GM12864 (cell line): ENCODE data around the gene ZNF500.
"Not testable (repeated sequence)": the region's sequence is repeated elsewhere in the genome, so short reads cannot be mapped to it uniquely, and the experiment has no call there.

Experiments
- DNase-seq: peaks from one replicate; pipeline ENCODE4 v3.0.0-alpha.2; 2011; ENCODE audit warnings: low read depth
- H3K4me3 ChIP-seq: 2 replicates; pipeline ENCODE4 v1.5.1; 2011; ENCODE audit warnings: mild to moderate bottlenecking, low read depth, low read length, control low read depth
- TF ChIP-seq, protein P1 (sequence below): IDR thresholded peaks from 2 replicates; pipeline ENCODE4 v1.5.1; 2011; ENCODE audit warnings: low read depth, mild to moderate bottlenecking, moderate library complexity, low read length, control low read depth, inconsistent platforms; ENCODE audit errors: missing control alignments

ZNF500 gene

DNA sequence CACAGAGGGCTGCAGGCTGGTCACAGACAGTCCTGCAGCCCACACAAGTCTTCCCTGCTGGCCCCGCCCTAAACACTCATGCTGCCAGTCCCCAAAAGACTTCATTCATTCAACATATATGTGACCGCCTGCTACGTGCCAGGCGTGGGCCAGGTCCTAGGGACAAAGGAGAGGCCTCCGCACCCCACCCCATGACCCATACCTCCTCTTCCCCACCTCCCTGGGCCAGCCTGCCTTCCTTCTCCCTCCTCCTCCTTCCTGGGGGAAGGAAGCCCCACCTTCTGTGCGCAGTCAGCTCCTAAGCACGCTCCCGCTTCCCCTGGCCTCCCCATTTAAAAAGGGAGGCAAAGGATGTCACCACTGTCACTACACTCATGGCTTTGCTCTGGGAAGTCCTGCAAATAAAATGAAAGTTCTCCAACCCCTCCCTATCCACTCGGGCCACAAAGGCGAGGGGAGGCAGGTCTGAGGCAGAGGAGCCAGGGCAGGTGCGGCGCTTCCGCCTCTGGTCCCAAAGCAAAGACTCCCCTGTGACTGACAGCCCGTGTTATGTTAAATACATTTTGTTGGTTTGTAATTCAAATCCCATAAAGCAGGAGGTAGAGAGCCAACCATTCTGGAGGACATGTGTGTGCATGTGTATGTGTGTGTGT is 23.6 kb downstream of the ZNF500 start:
- peak overlapping the region; percentile 44 for H3K4me3 ChIP-seq
- DNase-seq = no peak
- TF ChIP-seq, protein P1, sequence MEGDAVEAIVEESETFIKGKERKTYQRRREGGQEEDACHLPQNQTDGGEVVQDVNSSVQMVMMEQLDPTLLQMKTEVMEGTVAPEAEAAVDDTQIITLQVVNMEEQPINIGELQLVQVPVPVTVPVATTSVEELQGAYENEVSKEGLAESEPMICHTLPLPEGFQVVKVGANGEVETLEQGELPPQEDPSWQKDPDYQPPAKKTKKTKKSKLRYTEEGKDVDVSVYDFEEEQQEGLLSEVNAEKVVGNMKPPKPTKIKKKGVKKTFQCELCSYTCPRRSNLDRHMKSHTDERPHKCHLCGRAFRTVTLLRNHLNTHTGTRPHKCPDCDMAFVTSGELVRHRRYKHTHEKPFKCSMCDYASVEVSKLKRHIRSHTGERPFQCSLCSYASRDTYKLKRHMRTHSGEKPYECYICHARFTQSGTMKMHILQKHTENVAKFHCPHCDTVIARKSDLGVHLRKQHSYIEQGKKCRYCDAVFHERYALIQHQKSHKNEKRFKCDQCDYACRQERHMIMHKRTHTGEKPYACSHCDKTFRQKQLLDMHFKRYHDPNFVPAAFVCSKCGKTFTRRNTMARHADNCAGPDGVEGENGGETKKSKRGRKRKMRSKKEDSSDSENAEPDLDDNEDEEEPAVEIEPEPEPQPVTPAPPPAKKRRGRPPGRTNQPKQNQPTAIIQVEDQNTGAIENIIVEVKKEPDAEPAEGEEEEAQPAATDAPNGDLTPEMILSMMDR = no peak

DNA sequence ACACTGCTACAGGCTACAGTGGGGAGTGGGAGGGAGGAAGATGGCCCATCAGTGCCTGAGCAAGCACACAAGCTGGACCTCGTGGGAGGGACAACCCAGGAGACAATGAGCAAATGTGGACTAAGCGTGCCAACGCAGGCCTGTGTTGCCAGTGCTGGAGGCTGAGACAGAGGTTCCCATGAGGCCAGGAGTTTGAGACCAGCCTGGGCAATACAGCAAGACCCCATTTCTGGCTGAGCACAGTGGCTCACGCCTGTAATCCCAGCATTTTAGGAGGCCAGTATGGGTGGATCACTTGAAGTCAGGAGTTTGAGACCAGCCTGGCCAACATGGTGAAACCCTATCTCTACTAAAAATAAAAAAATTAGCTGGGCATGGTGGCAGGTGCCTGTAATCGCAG is 28.6 kb downstream of the ZNF500 start:
- not testable (repeated sequence) for H3K4me3 ChIP-seq

DNA sequence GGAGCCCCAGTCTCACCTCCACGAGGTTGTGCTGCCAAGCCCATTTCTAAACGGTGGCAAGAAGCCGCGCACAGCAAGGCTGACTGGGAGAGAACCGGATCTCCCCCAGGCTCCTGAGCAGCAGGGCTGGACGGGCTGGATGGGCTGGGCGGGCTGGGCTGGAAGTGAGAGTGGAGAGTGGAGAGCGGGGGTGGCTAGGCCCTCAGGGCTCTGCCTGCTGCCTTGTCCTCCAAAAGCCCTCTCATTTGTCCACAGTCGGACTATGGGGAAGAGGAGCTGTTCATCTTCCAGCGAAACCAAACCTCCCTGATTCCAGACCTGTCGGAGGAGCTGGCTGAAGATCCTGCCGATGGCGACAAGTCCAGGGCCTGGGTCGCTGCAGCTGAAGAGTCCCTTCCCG is 29.4 kb downstream of the ZNF500 start:
- H3K4me3 ChIP-seq = no peak overlapping the region
- TF ChIP-seq, protein P1 = no peak
- no peak for DNase-seq

More for the DNA sequence above, 28.6 kb downstream of the ZNF500 start:
- DNase-seq = not testable (repeated sequence)

DNA sequence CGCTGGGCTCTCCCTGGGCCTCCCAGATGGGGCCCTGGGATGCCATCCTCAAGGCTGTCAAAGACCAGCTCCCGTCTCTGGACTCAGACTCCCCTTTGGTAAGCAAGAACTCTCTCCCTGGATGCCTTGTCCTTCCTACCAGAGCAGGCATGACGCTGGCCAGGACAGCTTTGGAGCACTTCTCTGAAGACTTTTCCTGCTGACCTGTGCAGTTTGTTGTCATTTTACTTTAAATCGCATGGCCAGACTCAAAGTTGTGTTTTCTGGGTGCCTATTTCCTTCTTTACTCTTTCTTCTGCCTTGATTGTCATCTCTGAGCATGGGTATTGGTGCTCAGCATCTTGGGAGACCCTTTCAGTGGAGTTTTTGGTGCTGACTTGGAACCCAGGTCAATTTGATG is 30.4 kb downstream of the ZNF500 start:
- TF ChIP-seq, protein P1 = no peak
- H3K4me3 ChIP-seq = no peak overlapping the region
- DNase-seq = no peak

DNA sequence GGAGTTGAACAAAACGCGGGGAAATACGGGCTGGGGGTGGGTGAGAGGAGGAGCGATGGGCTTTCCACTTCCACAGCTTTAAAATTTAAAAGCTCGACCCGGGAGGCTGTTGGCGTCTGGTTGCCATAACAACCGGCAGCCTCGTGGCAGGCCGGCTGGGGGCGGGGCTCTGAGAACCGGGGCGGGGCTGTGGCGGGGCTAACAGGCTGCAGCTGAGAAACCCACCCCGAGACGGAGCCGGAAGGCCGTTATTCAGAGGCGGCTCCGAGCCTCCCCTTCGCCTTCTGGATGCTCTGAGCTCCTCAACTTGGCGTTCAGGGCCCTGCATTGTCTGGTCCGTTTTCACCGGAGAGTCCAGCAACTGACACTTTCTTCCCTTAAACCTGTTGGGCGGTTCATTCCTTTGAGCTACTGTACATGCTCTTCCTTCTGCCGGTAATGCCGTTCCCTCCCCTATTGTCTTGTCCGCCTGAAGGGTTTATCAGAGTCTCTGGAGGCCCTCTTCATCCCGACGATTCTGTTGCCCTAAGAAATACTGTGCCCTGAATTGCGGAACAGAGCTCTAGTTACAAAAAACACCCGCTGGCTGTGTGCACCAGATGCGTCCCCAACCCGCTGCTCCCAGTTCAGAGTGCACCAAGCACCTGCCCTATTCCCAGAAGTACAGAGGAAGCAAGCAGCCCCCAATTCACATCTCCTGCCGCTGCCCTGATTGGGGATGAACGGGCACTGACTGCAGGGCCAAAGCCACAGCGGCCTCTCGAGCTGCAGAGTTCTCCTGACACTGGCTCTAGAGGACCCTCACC is 32.0 kb downstream of the ZNF500 start:
- DNase-seq = no peak
- H3K4me3 ChIP-seq = peak overlapping the region; percentile 88
- TF ChIP-seq, protein P1 = no peak

DNA sequence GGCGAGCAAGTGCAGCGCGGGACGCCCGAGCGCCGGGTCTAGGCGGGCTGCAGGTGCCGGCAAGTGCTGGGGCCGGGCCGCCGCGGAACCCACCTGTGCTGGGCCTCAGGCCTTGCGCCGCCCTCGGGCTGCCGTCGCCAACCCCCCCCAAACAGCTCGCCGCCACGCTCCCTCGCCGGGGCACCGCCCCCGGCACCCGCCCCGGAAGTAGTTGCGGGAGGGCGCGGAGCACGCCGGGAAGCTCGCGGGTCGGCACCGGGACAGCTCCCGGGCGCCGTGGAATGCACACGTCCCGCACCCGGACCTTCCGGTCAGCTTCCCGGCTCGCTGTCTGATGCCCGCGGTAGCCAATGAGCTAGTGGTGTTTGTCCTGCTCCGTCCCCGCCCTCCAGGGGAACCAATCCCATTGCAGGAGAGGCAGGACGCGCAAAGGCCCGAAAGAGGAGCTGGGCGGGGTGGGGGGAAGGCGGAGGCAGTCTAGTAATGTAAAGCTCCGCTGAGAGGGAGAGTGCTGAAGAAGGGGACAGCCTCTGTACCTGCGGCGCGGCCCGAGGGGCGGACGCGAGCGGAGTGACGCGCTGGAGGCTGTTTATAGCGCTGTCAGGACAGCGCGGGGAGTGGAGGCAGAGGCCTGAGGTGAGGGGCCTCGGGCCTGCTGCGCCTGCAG is 32.8 kb downstream of the ZNF500 start, which contains the start of the genes ANKS3 and DNAAF8:
Gene ANKS3 (minus strand): TSS at position 209 of the 667 bp plus-strand sequence. CDS start 4,122 bp downstream, outside the sequence.
Gene DNAAF8 (plus strand): TSS at position 475 of the 667 bp plus-strand sequence. CDS start 1,978 bp downstream, outside the sequence.
- H3K4me3 ChIP-seq = peak within 1 kb of the TSS; percentile 88
- peak; percentile 65 for DNase-seq
- TF ChIP-seq, protein P1 = no peak

DNA sequence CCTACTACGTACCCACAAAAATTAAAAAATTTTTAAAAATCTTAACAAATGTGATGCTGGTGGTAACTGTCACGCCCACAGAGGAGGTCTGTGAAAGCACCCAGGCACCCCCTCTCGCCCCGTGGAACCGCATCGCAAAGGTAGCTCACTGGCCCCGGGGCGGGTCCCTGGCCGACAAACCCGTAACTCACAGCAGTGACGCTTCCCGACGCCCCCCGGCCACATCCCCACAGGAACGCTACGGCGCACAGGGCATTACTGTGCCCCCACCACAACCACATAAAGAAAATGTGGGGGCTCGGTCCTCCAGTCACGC is 33.3 kb downstream of the ZNF500 start:
- peak overlapping the region; percentile 88 for H3K4me3 ChIP-seq
- DNase-seq = no peak
- TF ChIP-seq, protein P1 = no peak
